ENCODE data around the gene HES1. TPM values are rescaled to one million over a fixed set of nuclear protein-coding genes. Genes with fewer than 3 reads are reported as not detected.

Gene HES1
- total RNA-seq, 4 donors from 2014 or later = 23.1 to 50.9 (median 41.2) TPM

GRCh38 chr3:194166682-194167479, 30.9 kb downstream of the HES1 start:
- intact Hi-C loops (cut with DNase I; ENCODE audit: low total_unique reads) = no loop called here
- Histone ChIP-seq H3K27ac (peak overlapping the region in 1 of 2 donors; percentile 53), H3K27me3 (no peaks in the 10 kb centered on the region), H3K4me3 (no peak overlapping the region), H3K4me1 (no peaks in the 10 kb centered on the region), H3K9me3 (no peaks in the 10 kb centered on the region), H3K36me3 (no peaks in the 10 kb centered on the region)
- no peak for TF ChIP-seq POLR2A (IDR thresholded peaks at IDR 0.05)
- peak; percentile 41 to 57 for DNase-seq

- H3K36me3 ChIP-seq = no peaks in the 10 kb centered on the region
- no peaks in the 10 kb centered on the region for H3K9me3 ChIP-seq
- H3K27me3 ChIP-seq = no peaks in the 10 kb centered on the region
- intact Hi-C loops (cut with DNase I; ENCODE audit: low total_unique reads) = no loop called here
- H3K4me3 ChIP-seq = no peak overlapping the region
- TF ChIP-seq CTCF (IDR thresholded peaks at IDR 0.05) (no peak), POLR2A (IDR thresholded peaks at IDR 0.05) (no peak)
- H3K4me1 ChIP-seq = no peaks in the 10 kb centered on the region
- DNase-seq = no peak
- H3K27ac ChIP-seq = peak overlapping the region in 1 of 2 donors; percentile 53
Measured at GRCh38 chr3:194167480-194168282, 31.7 kb downstream of the HES1 start.

- TF ChIP-seq POLR2A (IDR thresholded peaks at IDR 0.05) (no peak), CTCF (IDR thresholded peaks at IDR 0.05) (no peak)
- no peaks in the 10 kb centered on the region for H3K27me3 ChIP-seq
- H3K9me3 ChIP-seq = no peaks in the 10 kb centered on the region
- no peak overlapping the region for H3K4me3 ChIP-seq
- H3K4me1 ChIP-seq = no peaks in the 10 kb centered on the region
- H3K36me3 ChIP-seq = no peaks in the 10 kb centered on the region
- intact Hi-C loops (cut with DNase I; ENCODE audit: low total_unique reads) = no loop called here
- no peak for DNase-seq
- H3K27ac ChIP-seq = no peak overlapping the region
Measured at GRCh38 chr3:194168994-194169393, 33.0 kb downstream of the HES1 start.

- H3K27ac ChIP-seq = no peak overlapping the region
Measured at GRCh38 chr3:194169595-194169994, 33.6 kb downstream of the HES1 start.

GRCh38 chr3:194170793-194171192, 34.8 kb downstream of the HES1 start:
- H3K36me3 ChIP-seq = no peaks in the 10 kb centered on the region

More at GRCh38 chr3:194169595-194169994, 33.6 kb downstream of the HES1 start:
- H3K9me3 ChIP-seq = no peaks in the 10 kb centered on the region
- no peaks in the 10 kb centered on the region for H3K27me3 ChIP-seq
- intact Hi-C loops (cut with DNase I; ENCODE audit: low total_unique reads) = no loop called here
- no peak overlapping the region for H3K4me3 ChIP-seq
- TF ChIP-seq CTCF (IDR thresholded peaks at IDR 0.05) (no peak), POLR2A (IDR thresholded peaks at IDR 0.05) (no peak)
- no peaks in the 10 kb centered on the region for H3K36me3 ChIP-seq
- no peaks in the 10 kb centered on the region for H3K4me1 ChIP-seq
- no peak for DNase-seq

More at GRCh38 chr3:194170793-194171192, 34.8 kb downstream of the HES1 start:
- Histone ChIP-seq H3K27me3 (no peaks in the 10 kb centered on the region), H3K4me1 (no peaks in the 10 kb centered on the region), H3K9me3 (no peaks in the 10 kb centered on the region), H3K4me3 (no peak overlapping the region), H3K27ac (no peak overlapping the region)
- no peak for DNase-seq
- intact Hi-C loops (cut with DNase I; ENCODE audit: low total_unique reads) = no loop called here
- TF ChIP-seq POLR2A (IDR thresholded peaks at IDR 0.05) (no peak), CTCF (IDR thresholded peaks at IDR 0.05) (no peak)

All from uterus (tissue), 4 donors.